Muscle layer of colon (tissue), 2 donors: ENCODE data around the gene HOXA4.

Source experiments
- H3K27ac ChIP-seq: one replicate; pipeline ENCODE4 v1.7.0; 2013; ENCODE audit warnings: low read depth, mild to moderate bottlenecking, low read length, moderate library complexity
- H3K27me3 ChIP-seq, 2 donors: one replicate each; pipeline ENCODE4 v1.7.0; 2013; ENCODE audit warnings: low read length in 2 of 2, mild to moderate bottlenecking in 2 of 2; ENCODE audit not compliant: insufficient read depth in 2 of 2, control insufficient read depth in 1 of 2
- H3K36me3 ChIP-seq: one replicate; pipeline ENCODE4 v1.7.0; 2013; ENCODE audit warnings: mild to moderate bottlenecking, low read length; ENCODE audit not compliant: insufficient read depth
- H3K4me1 ChIP-seq: one replicate; pipeline ENCODE4 v1.7.0; 2013; ENCODE audit warnings: mild to moderate bottlenecking, low read length; ENCODE audit not compliant: insufficient read depth
- H3K4me3 ChIP-seq, 2 donors: one replicate each; pipeline ENCODE4 v1.7.0; 2013; ENCODE audit warnings: low read length in 2 of 2, low read depth in 1 of 2, mild to moderate bottlenecking in 1 of 2, moderate library complexity in 1 of 2
- H3K9ac ChIP-seq: one replicate; pipeline ENCODE4 v1.7.0; 2013; ENCODE audit warnings: low read length
- H3K9me3 ChIP-seq: one replicate; pipeline ENCODE4 v1.7.0; 2013; ENCODE audit warnings: mild to moderate bottlenecking, low read length
- donor health status: abdominal sarcoma.
- donor health status: Adenocarcinoma of cecum.

Gene HOXA4

DNA sequence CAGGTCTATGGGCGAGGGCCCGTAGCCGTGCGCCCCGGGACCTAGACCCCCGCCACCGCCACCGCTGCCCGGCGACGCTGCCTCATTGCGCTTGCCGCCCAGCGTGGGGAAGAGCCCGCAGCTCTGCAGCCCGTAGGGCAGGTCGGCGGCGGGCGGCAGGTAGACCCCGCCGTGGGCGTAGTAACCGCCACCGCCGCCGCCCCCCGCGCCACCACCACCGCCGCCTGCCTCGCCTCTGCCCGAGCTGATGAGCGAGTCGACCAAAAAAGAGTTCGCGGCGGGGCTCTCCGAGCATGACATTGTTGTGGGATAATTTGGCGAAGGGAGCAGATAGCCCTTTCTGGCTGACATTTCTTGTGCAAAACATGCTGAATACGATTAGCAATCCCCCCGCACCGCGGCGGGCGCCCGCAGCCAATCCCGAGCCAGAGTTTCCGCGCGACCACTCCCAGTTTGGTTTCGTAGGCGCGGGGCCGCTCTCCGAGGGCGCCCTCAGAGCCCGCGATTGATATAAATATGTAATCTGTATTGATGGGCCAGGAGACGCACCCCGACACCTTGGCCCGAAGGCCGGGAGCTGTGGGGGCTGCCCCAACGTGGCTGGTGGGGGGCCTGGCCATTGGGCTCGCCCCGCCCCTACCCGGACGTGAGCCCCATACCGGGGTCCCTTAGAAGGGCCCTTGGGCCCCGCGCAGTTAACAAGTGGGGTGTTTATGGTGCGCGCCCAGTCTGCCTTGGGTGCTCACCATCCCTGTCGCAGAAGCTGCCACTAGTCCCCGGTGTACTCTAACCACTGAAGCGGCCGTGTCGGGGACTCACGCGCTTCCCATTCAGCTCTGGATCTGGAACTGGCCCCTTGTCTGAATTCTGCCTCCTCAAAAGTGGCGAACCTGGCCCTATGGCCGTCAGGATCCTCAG, 43.7 kb upstream of the HOXA4 start, which contains the start of gene HOXA10:
Gene HOXA10 (minus strand): TSS at position 365 of the 918 bp plus-strand sequence. CDS start 14 bp downstream, at position 351.
- peak within 1 kb of the TSS; percentile 93 for H3K27ac ChIP-seq
- peaks cover 0 to 5% of the 10 kb centered on the region in 2 donors for H3K27me3 ChIP-seq
- peaks cover 7% of the 10 kb centered on the region for H3K36me3 ChIP-seq
- H3K9me3 ChIP-seq = no peaks in the 10 kb centered on the region
- H3K9ac ChIP-seq = peak within 1 kb of the TSS; percentile 89
- H3K4me1 ChIP-seq = peaks cover 12% of the 10 kb centered on the region
- H3K4me3 ChIP-seq = peak within 1 kb of the TSS; percentile 67 to 74

- H3K27ac ChIP-seq = peak overlapping the region; percentile 93
Measured at GRCh38 chr7:27173511-27173955, 43.0 kb upstream of the HOXA4 start.

GRCh38 chr7:27172823-27173510, 42.4 kb upstream of the HOXA4 start:
- Histone ChIP-seq H3K4me1 (peaks cover 12% of the 10 kb centered on the region), H3K36me3 (peaks cover 7% of the 10 kb centered on the region), H3K27ac (peak overlapping the region; percentile 93), H3K27me3 (peaks cover 0 to 5% of the 10 kb centered on the region in 2 donors), H3K4me3 (peak overlapping the region; percentile 67 to 74), H3K9me3 (no peaks in the 10 kb centered on the region), H3K9ac (peak overlapping the region; percentile 89)

More at GRCh38 chr7:27173511-27173955, 43.0 kb upstream of the HOXA4 start:
- peaks cover 12% of the 10 kb centered on the region for H3K4me1 ChIP-seq
- peaks cover 0 to 5% of the 10 kb centered on the region in 2 donors for H3K27me3 ChIP-seq
- no peaks in the 10 kb centered on the region for H3K9me3 ChIP-seq
- peaks cover 7% of the 10 kb centered on the region for H3K36me3 ChIP-seq
- peak overlapping the region; percentile 89 for H3K9ac ChIP-seq
- H3K4me3 ChIP-seq = peak overlapping the region; percentile 67 to 74

- H3K4me3 ChIP-seq = peak overlapping the region; percentile 67 to 74
- peaks cover 12% of the 10 kb centered on the region for H3K4me1 ChIP-seq
- peaks cover 0 to 5% of the 10 kb centered on the region in 2 donors for H3K27me3 ChIP-seq
- peak overlapping the region; percentile 93 for H3K27ac ChIP-seq
- peak overlapping the region; percentile 89 for H3K9ac ChIP-seq
- no peaks in the 10 kb centered on the region for H3K9me3 ChIP-seq
- peaks cover 7% of the 10 kb centered on the region for H3K36me3 ChIP-seq
Measured at GRCh38 chr7:27172315-27172774, 41.8 kb upstream of the HOXA4 start.

DNA sequence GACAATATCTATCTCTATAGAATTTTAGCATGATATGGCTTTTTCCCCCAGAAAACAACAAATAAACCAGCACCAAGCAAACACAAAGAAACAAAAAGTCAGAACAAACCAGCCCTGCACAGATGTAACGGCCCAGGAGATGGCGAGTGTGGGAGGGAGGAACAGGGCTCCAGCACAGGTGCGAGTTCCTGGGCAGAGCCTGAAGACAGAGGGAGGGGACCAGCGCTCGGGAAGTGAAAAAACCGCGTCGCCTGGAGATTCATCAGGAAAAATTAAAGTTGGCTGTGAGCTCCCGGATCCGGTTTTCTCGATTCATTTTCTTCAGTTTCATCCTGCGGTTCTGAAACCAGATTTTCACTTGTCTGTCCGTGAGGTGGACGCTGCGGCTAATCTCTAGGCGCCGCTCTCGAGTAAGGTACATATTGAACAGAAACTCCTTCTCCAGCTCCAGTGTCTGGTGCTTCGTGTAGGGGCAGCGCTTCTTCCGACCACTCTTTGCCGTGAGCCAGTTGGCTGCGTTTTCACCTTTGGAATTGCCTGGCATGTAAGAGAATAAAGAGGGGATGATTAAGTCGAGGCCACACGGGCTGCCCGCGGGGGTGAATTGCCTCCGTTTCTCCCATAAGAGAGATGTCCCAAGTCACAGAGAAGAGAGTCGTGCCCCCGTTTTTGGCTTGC, 41.2 kb upstream of the HOXA4 start:
- H3K27me3 ChIP-seq = peaks cover 0 to 8% of the 10 kb centered on the region in 2 donors
- peak overlapping the region; percentile 89 for H3K9ac ChIP-seq
- H3K4me1 ChIP-seq = peaks cover 9% of the 10 kb centered on the region

DNA sequence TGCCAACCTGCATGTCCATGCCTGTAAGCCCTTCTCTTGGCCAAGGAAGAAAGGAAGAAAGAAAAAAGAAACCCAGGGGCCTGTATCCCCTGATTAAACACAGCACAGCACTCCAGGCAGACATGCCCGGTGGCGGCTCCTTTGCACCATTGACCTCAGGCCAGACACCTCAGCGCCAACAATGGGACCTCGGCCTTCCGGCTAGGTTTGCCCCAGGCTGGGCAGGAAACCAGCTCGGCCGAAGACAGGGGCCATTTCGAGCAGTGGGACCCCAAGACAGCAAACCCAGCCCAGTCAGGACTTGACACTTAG, 40.7 kb upstream of the HOXA4 start:
- H3K4me1 ChIP-seq = peaks cover 8% of the 10 kb centered on the region
- H3K36me3 ChIP-seq = peaks cover 7% of the 10 kb centered on the region
- H3K9ac ChIP-seq = peak overlapping the region; percentile 89
- peak overlapping the region; percentile 93 for H3K27ac ChIP-seq
- peaks cover 0 to 13% of the 10 kb centered on the region in 2 donors for H3K27me3 ChIP-seq
- no peaks in the 10 kb centered on the region for H3K9me3 ChIP-seq
- H3K4me3 ChIP-seq = peak overlapping the region; percentile 67 to 74

More for the DNA sequence above, 41.2 kb upstream of the HOXA4 start:
- Histone ChIP-seq H3K9me3 (no peaks in the 10 kb centered on the region), H3K36me3 (peaks cover 7% of the 10 kb centered on the region), H3K27ac (peak overlapping the region; percentile 93), H3K4me3 (peak overlapping the region; percentile 67 to 74)

- Histone ChIP-seq H3K9me3 (no peaks in the 10 kb centered on the region), H3K4me1 (peaks cover 8% of the 10 kb centered on the region), H3K4me3 (peak overlapping the region; percentile 67 to 74), H3K27me3 (peaks cover 0 to 18% of the 10 kb centered on the region in 2 donors), H3K9ac (peak overlapping the region; percentile 89), H3K36me3 (peaks cover 7% of the 10 kb centered on the region), H3K27ac (peak overlapping the region; percentile 100)
Measured at GRCh38 chr7:27170426-27171324, 40.1 kb upstream of the HOXA4 start.

- Histone ChIP-seq H3K36me3 (peaks cover 7% of the 10 kb centered on the region), H3K4me3 (peak overlapping the region; percentile 67 to 74), H3K4me1 (peaks cover 3% of the 10 kb centered on the region), H3K9me3 (no peaks in the 10 kb centered on the region), H3K27me3 (peaks cover 0 to 23% of the 10 kb centered on the region in 2 donors), H3K27ac (peak overlapping the region; percentile 100), H3K9ac (peak overlapping the region; percentile 83)
Measured at GRCh38 chr7:27169658-27170425, 39.3 kb upstream of the HOXA4 start.

GRCh38 chr7:27168265-27168947, 37.8 kb upstream of the HOXA4 start:
- H3K4me3 ChIP-seq = peak overlapping the region; percentile 67 to 74
- H3K9me3 ChIP-seq = no peaks in the 10 kb centered on the region
- no peaks in the 10 kb centered on the region for H3K4me1 ChIP-seq
- peaks cover 7% of the 10 kb centered on the region for H3K36me3 ChIP-seq
- peak overlapping the region; percentile 100 for H3K27ac ChIP-seq
- peaks cover 0 to 21% of the 10 kb centered on the region in 2 donors for H3K27me3 ChIP-seq
- peak overlapping the region; percentile 88 for H3K9ac ChIP-seq
